Fibroblast of skin of right quadriceps (primary cell): ENCODE measurements around the gene NDUFS3.
"Not testable (repeated sequence)": the region's sequence is repeated elsewhere in the genome, so short reads cannot be mapped to it uniquely, and the experiment has no call there.

Experiments
- DNase-seq: peaks from one replicate; pipeline ENCODE4 v3.0.0-alpha.2; 2013

The NDUFS3 gene

GRCh38 chr11:47562393-47562792 is 16.5 kb upstream of the NDUFS3 start:
- not testable (repeated sequence) for DNase-seq

GRCh38 chr11:47564366-47564765 is 14.5 kb upstream of the NDUFS3 start:
- not testable (repeated sequence) for DNase-seq

GRCh38 chr11:47564933-47565339 is 13.9 kb upstream of the NDUFS3 start:
- no peak for DNase-seq

DNA sequence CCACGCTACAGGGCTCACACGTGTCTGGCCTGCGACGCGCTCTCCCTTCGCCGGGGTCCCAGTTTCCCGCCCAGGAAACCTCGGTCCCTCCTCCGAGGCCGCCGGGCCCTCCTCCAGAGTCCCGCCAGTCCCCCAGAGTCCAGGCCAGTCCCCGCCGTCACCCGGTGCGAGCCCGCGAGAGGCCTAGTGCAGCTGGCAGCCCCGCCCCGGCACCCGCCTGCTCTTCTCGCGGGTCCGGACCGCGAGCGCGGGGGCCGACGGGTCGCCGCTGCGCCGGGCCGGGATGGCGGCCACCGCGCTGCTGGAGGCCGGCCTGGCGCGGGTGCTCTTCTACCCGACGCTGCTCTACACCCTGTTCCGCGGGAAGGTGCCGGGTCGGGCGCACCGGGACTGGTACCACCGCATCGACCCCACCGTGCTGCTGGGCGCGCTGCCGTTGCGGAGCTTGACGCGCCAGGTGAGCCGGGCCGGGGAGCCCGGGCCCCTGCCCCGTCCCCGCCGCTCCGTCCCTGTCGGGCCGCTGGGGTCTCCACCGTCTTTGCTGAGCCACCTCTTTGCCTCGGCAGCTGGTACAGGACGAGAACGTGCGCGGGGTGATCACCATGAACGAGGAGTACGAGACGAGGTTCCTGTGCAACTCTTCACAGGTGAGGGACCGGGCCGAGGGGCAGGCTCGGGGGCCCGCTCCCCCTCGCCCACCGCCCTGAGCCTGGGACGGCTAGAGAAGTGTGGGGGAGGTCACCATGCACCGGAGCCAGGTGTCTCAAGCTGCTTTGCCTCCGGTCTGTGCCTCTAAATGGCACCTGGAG is 13.3 kb upstream of the NDUFS3 start, which contains the start of gene PTPMT1:
TSS of gene PTPMT1 (plus strand) at position 260 of the 809 bp plus-strand sequence. CDS start at position 284, 24 bp downstream.
- peak; percentile 77 for DNase-seq

DNA sequence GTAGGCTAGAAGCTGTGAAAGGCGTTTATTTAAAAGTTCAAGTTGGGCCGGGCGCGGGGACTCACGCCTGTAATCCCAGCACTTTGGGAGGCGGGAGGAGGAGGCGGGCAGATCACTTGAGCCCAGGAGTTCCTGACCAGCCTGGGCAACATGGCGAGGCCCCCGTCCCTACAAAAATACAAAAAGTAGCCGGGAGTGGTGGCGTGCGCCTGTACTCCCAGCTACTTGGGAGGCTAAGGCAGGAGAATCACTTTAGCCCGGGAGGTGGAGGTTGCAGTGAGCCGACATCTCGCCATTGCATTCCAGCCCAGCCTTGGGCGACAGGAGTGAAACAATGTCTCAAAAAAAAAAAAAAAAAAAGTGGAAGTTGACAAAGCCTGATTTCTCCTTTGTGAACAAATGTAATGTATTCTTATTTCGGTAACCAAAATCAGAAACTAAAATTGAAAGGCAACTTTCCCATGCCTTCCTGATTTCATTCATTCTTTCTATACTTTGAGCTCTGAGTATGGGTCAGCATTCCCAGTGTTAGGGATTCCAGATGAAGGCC is 12.7 kb upstream of the NDUFS3 start:
- DNase-seq, result no peak

DNA sequence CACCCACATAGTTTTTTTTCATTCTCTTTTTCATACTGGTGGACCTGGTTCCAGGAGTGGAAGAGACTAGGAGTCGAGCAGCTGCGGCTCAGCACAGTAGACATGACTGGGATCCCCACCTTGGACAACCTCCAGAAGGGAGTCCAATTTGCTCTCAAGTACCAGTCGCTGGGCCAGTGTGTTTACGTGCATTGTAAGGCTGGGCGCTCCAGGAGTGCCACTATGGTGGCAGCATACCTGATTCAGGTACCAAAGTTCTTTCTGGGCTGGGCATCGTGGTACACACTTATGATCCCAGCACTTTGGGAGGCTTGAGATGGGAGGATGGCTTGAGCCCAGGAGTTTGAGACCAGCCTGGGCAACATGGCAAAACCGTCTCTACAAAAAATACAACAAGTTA is 9.2 kb upstream of the NDUFS3 start:
- DNase-seq, result no peak

DNA sequence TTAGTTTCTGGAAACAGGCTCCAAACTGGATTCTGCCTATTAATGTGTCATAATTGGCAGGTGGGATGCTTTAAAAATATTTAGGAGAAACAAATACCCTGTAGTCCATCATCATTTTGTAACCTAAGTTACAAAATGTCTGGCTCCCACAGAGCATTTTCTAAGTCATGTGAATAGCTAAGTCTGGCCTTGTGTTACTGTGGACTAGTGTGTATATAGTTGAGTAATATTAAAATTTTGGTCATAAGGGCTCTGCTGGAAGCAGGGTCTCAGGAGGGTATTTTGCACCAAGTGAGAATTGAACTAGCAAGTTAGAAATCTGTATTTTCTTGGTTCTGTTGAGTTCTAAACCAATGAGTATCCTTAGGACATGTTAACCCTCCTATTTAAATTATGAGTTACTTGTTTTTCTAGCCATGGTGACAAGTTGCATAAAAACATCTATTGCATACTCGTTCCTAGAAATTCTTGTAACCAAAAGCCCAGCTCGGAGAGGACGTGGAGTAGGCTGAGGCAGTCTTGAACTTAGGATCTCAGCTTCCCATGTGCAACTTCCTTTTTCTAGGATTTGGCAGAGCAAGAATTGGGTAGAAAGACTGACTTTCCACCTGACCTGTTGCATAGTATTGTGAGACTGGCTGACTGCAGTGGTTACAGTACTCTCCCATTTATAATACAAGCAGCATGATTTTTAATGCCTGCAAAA is 8.1 kb upstream of the NDUFS3 start:
- no peak for DNase-seq

DNA sequence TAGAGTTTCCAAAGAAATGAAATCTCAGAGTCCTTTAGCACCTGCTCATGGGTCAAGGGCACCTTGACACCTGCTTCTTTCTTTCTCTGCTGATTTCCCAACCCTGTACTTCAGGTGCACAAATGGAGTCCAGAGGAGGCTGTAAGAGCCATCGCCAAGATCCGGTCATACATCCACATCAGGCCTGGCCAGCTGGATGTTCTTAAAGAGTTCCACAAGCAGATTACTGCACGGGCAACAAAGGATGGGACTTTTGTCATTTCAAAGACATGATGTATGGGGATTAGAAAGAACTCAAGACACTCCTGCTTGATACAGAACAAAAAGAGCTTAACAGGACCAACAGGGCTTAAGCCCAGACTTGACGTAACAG is 7.5 kb upstream of the NDUFS3 start:
- no peak for DNase-seq

GRCh38 chr11:47571895-47572294 is 7.0 kb upstream of the NDUFS3 start:
- peak; percentile 34 for DNase-seq

GRCh38 chr11:47572715-47573255 is 6.1 kb upstream of the NDUFS3 start:
- no peak for DNase-seq

DNA sequence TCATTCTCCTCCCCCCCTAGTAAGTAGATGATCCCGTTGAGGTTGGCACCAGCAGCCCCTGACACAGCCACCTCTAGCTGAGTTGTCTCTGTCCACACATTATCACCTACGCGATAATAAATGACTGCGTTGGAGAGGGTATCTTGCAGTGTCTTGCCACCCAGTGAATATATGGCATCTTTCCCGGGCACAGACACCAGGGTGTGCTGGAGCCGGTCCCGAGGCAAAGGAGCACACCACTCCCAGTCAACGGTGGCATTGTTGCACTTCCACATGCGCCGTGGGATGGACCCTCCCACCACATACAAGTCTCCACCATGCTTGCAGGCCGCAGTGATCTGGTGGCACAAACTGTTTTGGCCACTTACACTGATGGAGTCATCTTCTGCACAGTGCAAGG is 5.6 kb upstream of the NDUFS3 start:
- no peak for DNase-seq

DNA sequence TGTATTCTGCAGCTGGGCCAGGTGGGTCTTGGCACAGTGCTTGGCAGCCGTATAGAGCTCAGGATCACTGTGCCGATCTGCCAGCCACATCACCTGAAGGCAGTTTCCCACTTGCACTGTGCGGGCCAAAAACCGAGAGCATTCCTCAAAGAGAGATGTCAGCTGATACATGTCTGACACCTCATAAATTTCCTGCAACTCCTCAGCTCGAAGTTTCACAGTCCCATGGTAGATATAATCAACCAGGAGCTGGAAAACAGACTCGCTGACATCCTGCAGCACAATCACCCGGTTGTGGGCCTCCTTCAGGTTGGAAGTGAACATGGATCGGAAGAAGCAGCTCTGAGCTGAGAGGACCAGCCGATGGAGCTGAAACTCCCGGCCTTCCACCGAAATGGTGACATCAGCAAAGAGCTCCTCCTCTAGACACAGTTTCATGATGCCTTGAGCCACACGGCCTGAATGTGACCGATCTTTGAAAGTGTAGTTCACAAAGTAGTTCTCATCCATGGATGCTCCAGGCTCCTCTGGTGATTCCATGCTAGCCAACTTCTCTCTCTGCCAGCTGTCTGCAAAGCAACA is 1.3 kb upstream of the NDUFS3 start:
- DNase-seq, result no peak

DNA sequence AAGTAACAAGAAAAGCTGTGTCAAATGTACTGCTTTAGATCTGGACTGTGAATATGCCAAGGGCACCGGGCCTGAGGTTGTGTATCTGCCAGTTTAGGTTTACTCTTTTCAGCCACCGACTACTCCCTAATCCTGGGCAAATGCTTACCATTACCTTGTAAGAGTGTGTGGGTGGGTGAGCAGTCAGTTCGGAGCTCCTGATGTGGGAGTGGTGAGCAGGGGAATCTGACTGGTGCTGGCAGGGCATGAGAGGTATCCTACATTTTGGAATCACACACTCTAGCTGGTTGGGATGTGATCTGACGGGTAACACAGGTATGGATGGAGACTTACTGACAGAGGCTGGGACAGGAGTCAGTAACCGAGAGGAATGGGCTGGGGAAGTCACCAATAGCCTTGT is 5.0 kb downstream of the NDUFS3 start:
- DNase-seq, result no peak

DNA sequence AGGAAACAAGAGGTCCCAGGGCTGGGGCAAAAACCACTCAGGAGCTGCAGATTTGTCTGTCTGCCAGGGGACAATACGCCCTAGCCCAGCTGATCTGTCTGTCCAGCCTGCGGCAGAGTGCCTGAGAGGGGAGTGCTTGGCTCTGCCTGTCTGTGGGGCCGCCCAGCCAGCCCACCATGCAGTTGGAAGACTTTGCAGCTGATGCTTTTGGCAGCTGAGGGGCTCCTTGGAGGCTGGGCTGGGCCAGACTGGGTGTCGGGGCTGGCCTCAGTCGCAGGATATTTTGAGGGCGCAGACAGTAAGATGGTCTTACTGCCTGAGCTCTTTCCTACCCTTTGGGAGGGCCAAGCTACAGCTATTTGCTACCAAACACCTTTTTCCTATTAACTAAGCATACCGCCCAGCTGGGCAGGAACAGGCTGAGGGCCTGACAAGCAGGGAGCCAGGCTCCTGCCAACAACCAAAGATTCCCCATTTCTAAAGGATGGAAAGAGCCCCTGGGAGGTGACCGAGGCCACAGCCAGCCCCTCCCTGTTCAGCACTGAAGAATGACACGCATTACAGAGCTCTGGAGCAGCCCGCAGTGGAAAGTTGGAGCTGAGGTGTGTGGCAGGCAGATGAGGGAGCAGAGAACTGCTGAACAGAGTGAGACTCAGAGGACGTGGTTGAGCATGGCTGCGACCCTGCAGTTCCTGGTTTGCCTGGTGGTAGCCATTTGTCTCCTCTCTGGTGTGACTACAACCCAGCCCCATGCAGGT is 7.4 kb downstream of the NDUFS3 start, which contains the start of gene FAM180B:
TSS of gene FAM180B (plus strand) at position 581 of the 758 bp plus-strand sequence. CDS start at position 672, 91 bp downstream.
- DNase-seq, result no peak

DNA sequence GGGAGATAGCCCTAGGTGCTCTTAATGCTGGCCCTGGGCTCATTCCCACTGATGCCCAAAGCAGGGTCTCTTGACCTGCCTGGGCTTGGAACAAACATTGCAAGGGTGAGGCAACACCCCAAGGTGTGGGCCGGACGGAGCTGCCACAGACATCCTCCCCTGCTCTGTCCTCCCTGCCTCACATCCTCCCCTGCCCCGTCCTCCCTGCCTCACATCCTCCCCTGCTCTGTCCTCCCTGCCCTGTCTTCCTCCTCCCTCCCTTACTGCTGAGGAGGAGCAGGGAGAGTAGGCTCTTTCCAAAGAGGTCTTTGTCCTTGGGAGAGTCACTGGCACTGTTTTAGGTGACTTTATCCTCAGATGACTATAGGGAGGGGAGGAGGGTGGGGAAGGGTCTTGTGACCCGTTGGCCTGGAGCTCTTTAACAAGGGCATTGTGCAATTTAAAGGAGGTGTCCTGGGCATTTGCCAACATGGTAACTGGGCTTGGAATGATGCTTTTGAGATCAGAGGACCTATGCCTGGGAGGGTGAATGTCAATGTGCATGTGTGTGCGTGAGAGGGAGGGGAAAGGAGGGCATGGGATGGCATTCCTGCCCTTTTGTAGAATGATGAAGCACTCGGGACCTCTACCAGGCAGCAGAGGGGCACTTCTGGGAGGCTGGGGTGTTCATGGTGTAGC is 8.3 kb downstream of the NDUFS3 start:
- DNase-seq, result no peak

DNA sequence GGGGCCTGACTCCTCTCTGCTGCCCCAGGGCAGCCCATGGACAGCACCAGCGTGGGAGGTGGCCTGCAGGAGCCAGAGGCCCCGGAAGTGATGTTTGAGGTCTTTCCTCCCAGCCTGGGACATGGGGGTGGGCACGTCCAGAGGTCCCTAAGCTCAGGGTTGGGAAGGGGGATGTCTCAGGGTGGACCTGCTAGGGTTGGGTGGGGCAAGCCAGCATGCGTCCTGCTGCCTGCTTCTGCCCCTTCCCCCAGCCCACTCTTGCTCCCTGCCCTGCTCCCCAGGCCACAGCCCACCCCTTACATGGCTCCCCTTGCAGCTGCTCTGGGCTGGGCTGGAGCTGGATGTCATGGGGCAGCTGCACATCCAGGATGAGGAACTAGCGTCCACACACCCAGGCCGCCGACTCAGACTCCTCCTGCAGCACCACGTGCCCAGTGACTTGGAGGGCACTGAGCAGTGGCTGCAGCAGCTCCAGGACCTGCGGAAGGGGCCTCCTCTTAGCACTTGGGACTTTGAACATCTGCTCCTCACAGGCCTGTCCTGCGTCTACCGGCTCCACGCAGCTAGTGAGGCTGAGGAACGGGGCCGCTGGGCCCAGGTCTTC is 9.0 kb downstream of the NDUFS3 start:
- no peak for DNase-seq

DNA sequence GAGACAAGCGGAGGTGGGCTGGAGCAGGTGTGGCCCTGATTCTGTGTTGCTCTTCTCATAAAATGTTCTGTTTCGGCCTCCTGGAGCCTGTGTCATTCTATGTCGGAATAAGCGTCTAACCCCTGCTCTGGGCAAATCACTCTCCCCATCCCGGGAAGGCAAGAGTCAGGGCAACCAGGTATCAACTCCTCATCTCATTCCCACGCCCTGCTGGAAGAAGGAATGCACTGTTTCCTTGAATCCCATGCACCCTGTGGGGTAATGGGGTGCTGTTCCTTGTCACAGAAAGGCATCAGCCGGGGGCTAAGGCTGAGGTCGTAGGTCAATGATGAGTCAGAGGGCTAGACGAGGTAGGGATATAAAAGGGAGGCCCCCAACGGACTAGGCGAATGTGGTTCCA is 10.2 kb downstream of the NDUFS3 start:
- no peak for DNase-seq

DNA sequence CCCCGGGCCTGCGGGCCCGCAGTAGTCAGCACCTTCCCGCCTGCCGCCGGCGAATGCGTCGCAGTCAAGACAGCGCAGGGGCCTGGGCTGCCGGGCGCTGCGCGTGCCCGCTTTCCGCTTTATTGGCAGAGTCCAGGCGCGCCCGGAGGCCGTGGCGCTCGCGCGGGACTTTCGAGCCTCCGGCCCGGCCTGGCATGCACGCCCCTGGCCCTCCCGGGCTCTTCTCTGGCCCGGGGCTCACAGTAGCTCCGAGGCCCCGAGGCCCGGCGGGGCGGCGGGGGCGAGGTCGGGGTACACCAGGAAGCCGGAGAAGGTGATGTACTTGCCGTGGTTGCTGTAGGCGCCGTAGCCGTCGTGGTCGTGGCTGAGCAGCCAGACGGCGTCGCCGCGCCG is 10.7 kb downstream of the NDUFS3 start:
- DNase-seq, result no peak

DNA sequence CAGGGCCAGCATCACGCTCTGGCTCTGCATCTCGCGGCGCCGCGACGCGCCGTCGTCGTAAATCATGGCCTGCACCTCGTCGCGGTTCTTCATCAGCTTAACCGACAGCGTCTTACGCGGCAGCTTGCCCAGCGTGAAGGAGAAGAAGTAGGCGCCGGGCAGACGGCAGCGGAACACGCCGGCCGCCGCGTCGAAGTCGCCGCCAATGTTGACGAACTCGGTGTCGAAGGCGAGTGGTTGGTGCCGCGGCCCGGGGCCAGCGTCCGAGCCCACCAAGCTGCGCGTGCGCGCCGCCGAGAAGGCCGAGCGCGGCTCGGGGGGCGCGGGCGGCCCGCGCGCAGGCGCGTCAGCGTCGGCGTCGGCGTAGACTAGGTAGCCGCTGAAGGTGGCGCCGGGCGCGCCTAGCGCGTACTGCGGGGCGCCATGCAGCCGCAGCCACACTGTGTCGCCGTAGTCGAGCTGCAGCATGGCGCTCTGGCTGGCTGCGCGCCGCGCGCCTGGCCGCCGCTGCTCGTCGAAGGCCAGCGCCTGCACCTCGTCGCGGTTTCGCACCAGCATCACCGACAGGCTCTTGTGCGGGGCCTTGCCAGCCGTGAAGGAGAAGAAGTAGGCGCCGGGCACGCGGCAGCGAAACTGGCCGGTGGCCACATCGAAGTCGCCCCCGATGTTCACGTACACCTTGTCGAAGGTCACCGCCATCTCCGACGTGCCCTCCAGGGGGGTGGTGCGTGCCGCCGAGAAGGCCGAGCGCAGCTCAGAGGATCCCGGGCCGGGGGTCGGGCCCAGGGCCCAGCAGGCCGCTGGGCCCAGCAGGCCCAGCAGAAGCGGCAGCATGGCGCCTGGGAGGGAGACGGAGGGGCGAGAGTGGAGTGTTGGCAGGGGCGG is 11.3 kb downstream of the NDUFS3 start:
- DNase-seq, result peak; percentile 53

GRCh38 chr11:47591764-47592163 is 12.9 kb downstream of the NDUFS3 start:
- no peak for DNase-seq
